Islet precursor cell (in vitro differentiated cells): ENCODE measurements around the gene OR10J5.
"Not testable (repeated sequence)": the region's sequence is repeated elsewhere in the genome, so short reads cannot be mapped to it uniquely, and the experiment has no call there.

Experiments used
- DNase-seq: peaks from one replicate; pipeline ENCODE4 v3.0.0-alpha.2; 2018

The OR10J5 gene, protein sequence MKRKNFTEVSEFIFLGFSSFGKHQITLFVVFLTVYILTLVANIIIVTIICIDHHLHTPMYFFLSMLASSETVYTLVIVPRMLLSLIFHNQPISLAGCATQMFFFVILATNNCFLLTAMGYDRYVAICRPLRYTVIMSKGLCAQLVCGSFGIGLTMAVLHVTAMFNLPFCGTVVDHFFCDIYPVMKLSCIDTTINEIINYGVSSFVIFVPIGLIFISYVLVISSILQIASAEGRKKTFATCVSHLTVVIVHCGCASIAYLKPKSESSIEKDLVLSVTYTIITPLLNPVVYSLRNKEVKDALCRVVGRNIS

GRCh38 chr1:159535907-159536306, at the start of gene OR10J5:
TSS of gene OR10J5 (minus strand) at chr1:159536007. CDS start at chr1:159536007, 0 bp downstream.
- no peak for DNase-seq

DNA sequence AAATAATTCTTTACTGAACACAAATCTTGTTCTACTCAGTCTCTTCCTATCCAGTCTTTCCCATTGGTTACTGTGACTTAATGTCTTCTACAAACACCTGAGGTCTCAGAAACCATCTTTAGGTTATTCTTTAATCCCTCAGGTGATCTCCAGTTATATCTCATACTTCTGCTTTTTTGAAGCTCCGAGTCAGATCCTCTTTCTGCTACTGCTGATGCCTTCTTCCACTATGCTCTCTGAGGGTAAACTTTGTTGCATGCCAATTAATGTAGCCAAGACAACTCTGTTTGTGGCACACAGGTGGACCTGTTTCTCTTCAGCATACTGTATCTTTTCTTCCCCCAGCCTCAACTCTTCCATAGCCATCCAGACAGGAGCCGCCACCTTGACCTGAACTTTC, 48.7 kb upstream of the OR10J5 start:
- no peak for DNase-seq

- no peak for DNase-seq
Observed at GRCh38 chr1:159581422-159581821, 45.6 kb upstream of the OR10J5 start.

- DNase-seq: no peak
Observed at GRCh38 chr1:159580340-159580739, 44.5 kb upstream of the OR10J5 start.

DNA sequence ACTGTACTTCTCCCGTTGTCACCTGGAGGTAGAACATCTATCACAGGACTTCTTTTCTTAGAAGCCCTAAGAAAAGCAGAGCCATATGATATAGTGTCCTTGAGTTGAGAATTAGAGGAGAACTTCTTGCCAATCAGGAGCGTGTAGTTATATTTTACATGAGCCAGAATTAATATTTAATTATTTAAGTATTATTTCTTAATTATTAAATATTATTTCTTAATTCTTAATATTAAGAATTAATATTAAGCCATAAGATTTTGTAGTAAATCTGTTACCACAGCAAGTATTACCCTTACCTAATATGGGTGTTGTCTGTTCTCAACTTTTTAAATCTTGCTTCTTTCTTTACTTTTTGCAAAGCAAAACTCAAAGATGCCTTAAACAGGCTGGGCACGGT, 41.6 kb upstream of the OR10J5 start:
- DNase-seq: no peak

- no peak for DNase-seq
Observed at GRCh38 chr1:159562680-159563079, 26.9 kb upstream of the OR10J5 start.

GRCh38 chr1:159561497-159561896, 25.7 kb upstream of the OR10J5 start:
- no peak for DNase-seq

DNA sequence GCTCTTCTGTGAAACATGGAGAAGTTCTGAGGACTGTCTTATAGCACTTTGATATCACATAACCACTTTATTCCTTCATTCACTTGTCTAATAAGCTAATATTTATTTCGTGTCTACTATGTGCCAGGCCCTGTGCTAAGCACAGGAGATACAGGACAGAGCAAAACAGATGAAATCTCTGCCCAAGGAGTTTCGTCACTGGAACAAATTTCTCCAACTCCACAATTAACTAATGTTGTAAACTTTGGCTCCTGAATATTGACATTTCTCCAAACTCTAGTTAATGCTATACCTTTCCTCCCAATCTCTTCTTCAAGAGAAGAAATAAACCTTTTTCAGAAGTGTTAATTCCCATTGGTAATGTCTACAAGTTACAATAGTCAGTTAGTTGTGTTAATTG, 24.8 kb upstream of the OR10J5 start:
- no peak for DNase-seq

GRCh38 chr1:159556931-159557369, 21.1 kb upstream of the OR10J5 start:
- DNase-seq: no peak

DNA sequence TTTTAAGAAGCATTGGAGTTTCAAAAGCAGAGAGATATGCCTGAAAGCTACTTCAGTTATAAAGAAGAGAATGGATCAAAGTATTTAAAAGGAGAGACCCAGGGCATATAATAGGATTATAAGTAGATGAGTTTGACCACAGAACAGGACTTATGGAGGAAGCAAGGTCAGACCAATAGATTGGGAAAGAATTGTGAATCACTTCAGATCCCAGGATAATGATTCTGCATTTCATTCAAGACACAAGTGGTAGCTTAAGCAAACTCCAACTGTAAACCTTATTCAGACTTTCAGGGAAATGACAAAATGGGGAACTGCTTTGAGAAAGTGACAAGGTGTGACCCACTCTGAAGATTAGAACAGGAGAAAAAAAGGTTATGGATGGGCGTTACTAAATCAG, 18.9 kb upstream of the OR10J5 start:
- no peak for DNase-seq

GRCh38 chr1:159554261-159554660, 18.5 kb upstream of the OR10J5 start:
- no peak for DNase-seq

DNA sequence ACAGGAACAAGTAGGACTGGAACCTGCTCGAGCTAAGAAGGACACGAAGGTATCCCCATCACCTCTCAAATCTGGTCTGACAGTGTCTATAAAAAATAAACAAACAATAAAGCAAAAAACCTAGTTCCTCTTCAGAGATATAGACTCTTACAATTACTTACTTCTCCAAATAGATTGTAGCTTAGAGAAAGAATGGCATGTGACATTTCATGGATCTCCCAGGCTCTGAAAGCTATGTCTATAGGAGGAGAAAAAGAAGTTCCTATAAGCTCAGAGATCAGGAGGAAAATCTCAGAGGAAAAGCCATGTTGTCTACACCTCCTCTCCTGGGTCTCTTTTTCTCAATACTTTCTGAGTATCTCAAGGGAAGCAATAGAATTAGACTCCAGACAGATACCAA, 12.3 kb upstream of the OR10J5 start:
- DNase-seq: no peak

DNA sequence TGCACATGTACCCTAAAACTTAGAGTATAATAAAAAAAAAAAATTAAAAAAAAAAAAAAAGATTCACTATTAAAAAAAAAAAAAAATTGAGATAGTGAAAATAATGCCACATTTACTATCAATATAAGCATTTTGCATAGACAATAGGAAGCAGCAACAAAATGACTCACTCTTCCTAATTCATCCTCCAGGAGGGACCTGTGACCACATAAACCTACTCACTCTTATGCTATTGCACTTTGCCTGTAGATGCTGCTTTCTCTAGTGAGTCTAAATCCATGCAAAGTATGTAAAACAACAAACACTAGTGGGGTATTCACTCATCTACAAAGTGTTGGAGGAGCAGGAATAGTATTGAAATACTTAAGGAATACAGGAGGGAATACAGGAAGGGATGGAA, 2.9 kb downstream of the OR10J5 start:
- no peak for DNase-seq

DNA sequence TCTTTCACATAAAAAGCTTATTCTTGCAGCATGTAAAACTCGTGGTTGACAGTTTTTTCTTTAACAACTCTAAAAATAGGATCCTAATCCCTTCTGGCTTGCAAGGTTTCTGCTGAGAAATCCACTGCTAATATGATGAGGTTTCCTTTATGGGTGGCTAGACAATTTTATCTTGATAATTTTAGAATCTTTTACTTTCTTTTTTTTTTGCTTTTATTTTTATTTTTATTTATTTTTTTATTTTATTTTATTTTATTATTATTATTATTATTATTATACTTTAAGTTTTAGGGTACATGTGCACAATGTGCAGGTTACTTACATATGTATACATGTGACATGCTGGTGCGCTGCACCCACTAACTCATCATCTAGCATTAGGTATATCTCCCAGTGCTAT, 11.0 kb downstream of the OR10J5 start:
- not testable (repeated sequence) for DNase-seq

- no peak for DNase-seq
Observed at GRCh38 chr1:159510229-159510541, 25.6 kb downstream of the OR10J5 start.

DNA sequence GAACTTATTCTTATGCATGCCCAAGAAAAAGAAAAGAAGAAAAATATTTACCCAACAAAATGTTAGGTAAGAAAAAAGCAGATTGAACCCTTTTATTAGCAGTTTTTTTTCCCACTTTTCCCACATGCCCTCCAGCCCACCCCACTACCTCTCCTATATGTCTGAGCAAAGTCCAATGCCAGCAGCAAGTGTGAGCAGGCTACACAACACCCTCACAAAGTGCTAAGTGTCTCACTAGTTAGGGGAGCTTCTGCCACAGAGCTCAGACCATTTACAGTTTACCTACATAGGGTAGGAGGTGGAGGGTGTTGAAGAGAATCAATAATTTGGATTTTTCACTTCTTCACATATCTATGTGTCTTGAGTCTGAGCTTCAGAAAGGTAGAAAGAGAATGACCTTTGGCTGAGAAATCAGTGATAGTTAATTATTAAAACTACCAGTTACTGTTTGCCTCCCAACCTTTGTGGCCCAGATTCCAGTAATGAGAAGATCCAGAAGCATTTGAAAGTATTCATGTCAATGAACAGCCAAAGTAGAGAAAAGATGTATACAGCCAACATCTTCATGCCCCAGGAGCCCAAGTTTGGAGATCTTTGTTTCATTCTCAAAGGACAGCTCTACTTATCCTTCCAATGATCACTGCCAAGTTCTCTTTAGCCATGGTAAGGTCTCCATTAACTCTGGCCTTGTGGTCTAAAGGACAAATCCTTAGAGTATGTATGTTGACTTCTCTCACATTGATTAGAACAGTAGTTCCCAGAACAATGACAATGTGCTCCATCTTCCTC, 26.2 kb downstream of the OR10J5 start:
- no peak for DNase-seq

- no peak for DNase-seq
Observed at GRCh38 chr1:159508951-159509350, 26.9 kb downstream of the OR10J5 start.

DNA sequence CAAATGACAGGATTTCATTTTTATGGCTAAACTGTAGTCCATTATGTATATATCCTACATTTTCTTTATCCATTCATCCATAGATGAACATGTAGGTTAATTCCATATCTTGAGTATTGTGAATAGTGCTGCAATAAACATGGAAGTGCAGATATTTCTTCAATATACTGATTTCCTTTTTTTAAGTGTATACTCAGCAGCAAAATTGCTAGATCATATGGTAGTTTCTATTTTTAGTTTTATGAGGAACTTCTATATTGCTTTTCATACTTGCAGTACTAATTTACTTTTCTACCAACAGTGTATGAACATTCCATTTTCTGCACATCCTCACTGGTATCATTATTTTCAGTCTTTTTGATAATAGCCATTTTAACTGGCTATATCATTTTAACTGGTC, 30.1 kb downstream of the OR10J5 start:
- DNase-seq: no peak

DNA sequence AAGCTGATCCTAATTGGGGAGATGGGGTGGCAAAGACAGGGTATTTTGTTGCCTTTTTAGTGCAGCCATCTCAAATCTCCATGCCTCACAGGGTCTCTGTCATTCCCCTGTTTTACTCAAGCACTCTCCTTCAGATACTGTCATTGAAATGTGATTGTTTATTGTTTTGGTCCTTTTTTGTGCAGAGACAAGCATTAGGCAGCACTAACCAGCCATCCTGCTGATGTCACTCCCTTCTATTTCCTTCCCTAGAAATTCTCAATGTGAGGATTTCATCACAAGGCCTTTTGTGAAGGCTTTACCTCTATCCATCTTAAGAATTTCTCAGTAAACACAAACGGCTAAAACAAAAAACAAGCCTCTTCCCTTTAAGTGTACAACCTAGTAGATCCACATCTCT, 34.7 kb downstream of the OR10J5 start:
- no peak for DNase-seq

DNA sequence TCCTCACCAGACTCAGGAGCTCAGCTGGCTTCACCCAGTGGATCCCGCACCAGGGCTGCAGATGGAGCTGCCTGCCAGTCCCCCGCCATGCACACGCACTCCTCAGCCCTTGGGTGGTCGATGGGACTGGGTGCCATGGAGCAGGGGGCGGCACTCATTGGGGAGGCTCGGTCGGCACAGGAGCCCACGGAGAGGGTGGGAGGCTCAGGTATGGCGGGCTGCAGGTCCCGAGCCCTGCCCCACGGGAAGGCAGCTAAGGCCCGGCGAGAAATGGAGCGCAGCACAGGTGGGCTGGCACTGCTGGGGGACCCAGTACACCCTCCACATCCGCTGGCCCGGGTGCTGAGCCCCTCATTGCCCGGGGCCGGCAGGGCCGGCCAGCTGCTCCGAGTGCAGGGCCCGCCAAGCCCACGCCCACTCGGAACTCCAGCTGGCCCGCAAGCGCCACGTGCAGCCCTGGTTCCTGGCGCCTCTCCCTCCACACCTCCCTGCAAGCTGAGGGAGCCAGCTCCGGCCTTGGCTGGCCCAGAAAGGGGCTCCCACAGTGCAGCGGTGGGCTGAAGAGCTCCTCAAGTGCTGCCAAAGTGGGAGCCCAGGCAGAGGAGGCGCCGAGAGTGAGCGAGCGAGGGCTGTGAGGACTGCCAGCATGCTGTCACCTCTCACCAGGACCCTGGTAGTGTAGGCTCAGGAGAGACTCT, 41.1 kb downstream of the OR10J5 start:
- DNase-seq: not testable (repeated sequence)

DNA sequence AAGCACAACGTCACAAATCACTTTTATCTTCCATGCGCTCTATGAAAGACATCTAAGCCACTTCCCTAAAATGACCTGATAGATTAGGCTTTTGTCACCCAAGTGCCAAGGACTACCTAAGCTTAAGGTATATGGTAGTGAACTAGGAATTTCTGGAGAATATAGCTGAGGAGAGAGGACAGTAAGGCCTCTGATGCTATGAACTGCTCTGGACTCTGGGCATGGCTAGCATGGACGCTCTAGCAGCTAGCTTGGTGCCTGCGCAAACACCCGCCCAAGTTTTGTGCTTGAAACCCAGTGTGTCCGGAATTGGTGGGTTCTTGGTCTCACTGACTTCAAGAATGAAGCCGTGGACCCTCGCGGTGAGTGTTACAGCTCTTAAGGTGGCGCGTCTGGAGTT, 42.5 kb downstream of the OR10J5 start:
- no peak for DNase-seq

DNA sequence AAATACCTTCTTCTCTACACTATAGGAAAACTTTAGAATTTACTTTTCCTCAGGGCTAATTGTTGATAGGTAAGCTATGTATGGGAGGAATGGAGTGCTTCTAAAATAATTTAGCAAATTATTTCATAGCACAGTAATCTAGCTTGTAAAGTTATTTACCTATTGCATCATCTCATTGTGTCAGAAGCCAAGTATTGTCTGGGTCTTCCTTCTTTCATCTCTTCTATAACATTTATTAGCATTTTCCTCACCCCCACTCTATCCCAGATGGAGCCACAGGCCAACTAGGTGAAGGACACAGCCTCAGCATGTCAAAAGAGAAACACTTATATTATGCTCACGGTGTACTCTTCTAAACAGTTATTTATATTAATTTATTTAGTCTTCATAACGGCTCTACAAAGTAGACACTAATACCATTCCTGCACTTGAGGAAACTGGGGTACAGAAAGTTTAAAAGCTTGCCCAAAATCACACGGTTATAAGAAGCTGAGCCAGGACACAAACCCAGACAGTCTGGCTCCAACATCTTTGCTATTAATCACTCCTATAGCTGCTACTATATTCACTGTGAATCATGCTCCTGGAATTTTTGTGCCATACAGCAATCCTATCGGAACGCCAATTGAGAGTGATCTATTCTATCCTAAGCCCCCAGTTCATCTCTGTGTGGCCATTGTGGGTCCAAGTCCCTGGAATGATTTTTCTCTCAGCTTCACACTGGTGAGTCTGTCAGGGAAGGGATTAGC, 43.1 kb downstream of the OR10J5 start:
- no peak for DNase-seq
